H9 (cell line): ENCODE results near the gene TEX44. TPM values are rescaled to one million over a fixed set of nuclear protein-coding genes. Genes with fewer than 3 reads are reported as not detected.

Experiments used
- DNase-seq: peaks from one replicate; pipeline ENCODE4 v3.0.0-alpha.2; 2017
- H2AFZ ChIP-seq: one replicate; pipeline ENCODE4 v1.6.1; 2013; ENCODE audit warnings: mild to moderate bottlenecking, low read length, control low read depth, moderate library complexity
- H2AK5ac ChIP-seq: 2 replicates; pipeline ENCODE4 v1.6.1; 2013; ENCODE audit warnings: low read length, control low read depth, mixed read lengths; ENCODE audit not compliant: insufficient read length
- H2BK120ac ChIP-seq: one replicate; pipeline ENCODE4 v1.6.1; 2013; ENCODE audit warnings: low read depth, mild to moderate bottlenecking, low read length, control low read depth, inconsistent platforms; ENCODE audit not compliant: poor library complexity, severe bottlenecking
- H2BK12ac ChIP-seq: 2 replicates; pipeline ENCODE4 v1.6.1; 2013; ENCODE audit warnings: low read length, control low read depth, mixed read lengths, low read depth; ENCODE audit not compliant: insufficient read length
- H2BK15ac ChIP-seq: 2 replicates; pipeline ENCODE4 v1.6.1; 2013; ENCODE audit warnings: low read depth, low read length, control low read depth
- H2BK20ac ChIP-seq: one replicate; pipeline ENCODE4 v1.6.1; 2013; ENCODE audit warnings: low read depth, mild to moderate bottlenecking, low read length, control low read depth, inconsistent platforms; ENCODE audit not compliant: poor library complexity, severe bottlenecking
- H2BK5ac ChIP-seq: 2 replicates; pipeline ENCODE4 v1.6.1; 2013; ENCODE audit warnings: low read length, control low read depth, mixed read lengths; ENCODE audit not compliant: insufficient read length
- H3K14ac ChIP-seq: 2 replicates; pipeline ENCODE4 v1.6.1; 2013; ENCODE audit warnings: low read length, control low read depth; ENCODE audit not compliant: insufficient read depth
- H3K18ac ChIP-seq: 2 replicates; pipeline ENCODE4 v1.6.1; 2013; ENCODE audit warnings: low read depth, mild to moderate bottlenecking, mixed read lengths, low read length, control low read depth; ENCODE audit not compliant: insufficient read length
- H3K23ac ChIP-seq: 2 replicates; pipeline ENCODE4 v1.6.1; 2013; ENCODE audit warnings: low read length, control low read depth, mixed read lengths, low read depth; ENCODE audit not compliant: insufficient read length
- H3K23me2 ChIP-seq: 2 replicates; pipeline ENCODE4 v1.6.1; 2013; ENCODE audit warnings: low read depth, mild to moderate bottlenecking, mixed read lengths, low read length, control low read depth; ENCODE audit not compliant: insufficient read length, poor library complexity, severe bottlenecking
- H3K27ac ChIP-seq: 2 replicates; pipeline ENCODE4 v1.5.1; 2013; ENCODE audit warnings: low read length, control low read depth, mixed read lengths, low read depth; ENCODE audit not compliant: insufficient read length
- H3K27me3 ChIP-seq: 2 replicates; pipeline ENCODE4 v1.6.1; 2013; ENCODE audit warnings: low read length, control low read depth, inconsistent platforms; ENCODE audit not compliant: insufficient read depth
- H3K4ac ChIP-seq: 2 replicates; pipeline ENCODE4 v1.6.1; 2013; ENCODE audit warnings: low read depth, mild to moderate bottlenecking, control low read depth, inconsistent platforms, low read length, moderate library complexity
- H3K4me1 ChIP-seq: 2 replicates; pipeline ENCODE4 v1.6.1; 2013; ENCODE audit warnings: low read length, control low read depth, inconsistent platforms; ENCODE audit not compliant: insufficient read depth
- H3K4me2 ChIP-seq: 2 replicates; pipeline ENCODE4 v1.6.1; 2013; ENCODE audit warnings: low read length, control low read depth, mixed read lengths; ENCODE audit not compliant: insufficient read length, insufficient read depth
- H3K56ac ChIP-seq: 2 replicates; pipeline ENCODE4 v1.6.1; 2013; ENCODE audit warnings: low read depth, mild to moderate bottlenecking, mixed read lengths, low read length, control low read depth; ENCODE audit not compliant: insufficient read length
- H3K79me1 ChIP-seq: 2 replicates; pipeline ENCODE4 v1.6.1; 2013; ENCODE audit warnings: low read depth, mild to moderate bottlenecking, moderate library complexity, low read length, control low read depth, inconsistent platforms; ENCODE audit not compliant: insufficient read depth, poor library complexity, severe bottlenecking
- H3K79me2 ChIP-seq: 2 replicates; pipeline ENCODE4 v1.6.1; 2013; ENCODE audit warnings: low read length, control low read depth, inconsistent platforms; ENCODE audit not compliant: insufficient read depth
- H3K9ac ChIP-seq: 2 replicates; pipeline ENCODE4 v1.6.1; 2013; ENCODE audit warnings: low read length, control low read depth, mixed read lengths; ENCODE audit not compliant: insufficient read length; ENCODE audit errors: extremely low read depth
- H3K9me3 ChIP-seq: one replicate; pipeline ENCODE4 v1.6.1; 2013; ENCODE audit warnings: low read depth, low read length, inconsistent platforms; ENCODE audit not compliant: control insufficient read depth
- H3T11ph ChIP-seq: one replicate; pipeline ENCODE4 v1.6.1; 2013; ENCODE audit warnings: mild to moderate bottlenecking, low read length, control low read depth, inconsistent platforms
- H4K20me1 ChIP-seq: one replicate; pipeline ENCODE4 v1.6.1; 2013; ENCODE audit not compliant: control insufficient read depth, insufficient read length, insufficient read depth
- H4K5ac ChIP-seq: 2 replicates; pipeline ENCODE4 v1.6.1; 2013; ENCODE audit warnings: low read depth, mild to moderate bottlenecking, mixed read lengths, low read length, control low read depth; ENCODE audit not compliant: insufficient read length
- H4K8ac ChIP-seq: replicated peaks from 2 replicates; pipeline ENCODE4 v1.6.1; 2013; ENCODE audit warnings: low read length, control low read depth, mixed read lengths, low read depth; ENCODE audit not compliant: insufficient read length
- H4K91ac ChIP-seq: 2 replicates; pipeline ENCODE4 v1.6.1; 2013; ENCODE audit warnings: low read depth, mild to moderate bottlenecking, moderate library complexity, mixed read lengths, low read length, control low read depth; ENCODE audit not compliant: insufficient read length
- H3K27ac Mint-ChIP-seq, 3 experiments: 2 replicates in 2 of 3; 3 replicates in 1 of 3; pipeline ENCODE4 v1.8.0; 2020 to 2021; ENCODE audit warnings: mixed read lengths in 3 of 3, mild to moderate bottlenecking in 1 of 3, moderate library complexity in 1 of 3
- H3K27me3 Mint-ChIP-seq: 2 replicates; pipeline ENCODE4 v1.8.0; 2021; ENCODE audit warnings: low read depth, mild to moderate bottlenecking, moderate library complexity, mixed read lengths
- H3K36me3 Mint-ChIP-seq, 3 experiments: 2 replicates in 2 of 3; 3 replicates in 1 of 3; pipeline ENCODE4 v1.8.0; 2020 to 2021; ENCODE audit warnings: low read depth in 3 of 3, mixed read lengths in 3 of 3; ENCODE audit not compliant: insufficient read depth in 1 of 3
- H3K4me1 Mint-ChIP-seq, 2 experiments: 2 replicates each; pipeline ENCODE4 v1.8.0; 2020; ENCODE audit warnings: mixed read lengths in 2 of 2
- H3K4me3 Mint-ChIP-seq, 2 experiments: 2 replicates in 1 of 2; 3 replicates in 1 of 2; pipeline ENCODE4 v1.8.0; 2020 to 2021; ENCODE audit warnings: mild to moderate bottlenecking in 2 of 2, mixed read lengths in 2 of 2, moderate library complexity in 1 of 2
- H3K9me3 Mint-ChIP-seq, 2 experiments: 2 replicates in 1 of 2; 3 replicates in 1 of 2; pipeline ENCODE4 v1.8.0; 2020; ENCODE audit warnings: mild to moderate bottlenecking in 2 of 2, mixed read lengths in 2 of 2, moderate library complexity in 1 of 2
- WGBS: extraction: QIAGEN DNeasy Blood & Tissue Kit; methylation state at CpG from one replicate; pipeline ENCODE4 v1.1.7; 2013; ENCODE audit warnings: missing lambda C conversion rate, low lambda C conversion rate, mixed read lengths; ENCODE audit not compliant: insufficient read length; ENCODE audit errors: extremely low coverage; 5-methylcytosine and 5-hydroxymethylcytosine counted together
- total RNA-seq: library from RNA; stranded (reverse); gene quantifications from 2 replicates; pipeline ENCODE4 v1.2.1, GENCODE V29; 2021
- TF ChIP-seq, protein P1 (sequence below): fragments of 200-600 bp; sonication (generic); conservative IDR thresholded peaks from 3 replicates; pipeline ENCODE4 v1.8.0; 2021; ENCODE audit warnings: antibody characterized with exemption, mild to moderate bottlenecking

Gene TEX44
- total RNA-seq, 1 experiment from 2014 or later = not detected

GRCh38 chr2:231642631-231643494 is 50.2 kb downstream of the TEX44 start:
- Mint-ChIP-seq H3K9me3 (no peaks in the 10 kb centered on the region; a peak in 1 of 5 replicates), H3K36me3 (no peaks in the 10 kb centered on the region; a peak in 1 of 7 replicates), H3K4me1 (peaks cover 25 to 37% of the 10 kb centered on the region in 2 experiments), H3K27ac (peak overlapping the region in 2 of 3 experiments; percentile 34 to 70; a peak in 4 of 7 replicates), H3K27me3 (no peaks in the 10 kb centered on the region; the same call in 1 of the 2 replicates), H3K4me3 (no peak overlapping the region; a peak in 1 of 5 replicates)
- Histone ChIP-seq H3K14ac (no peak overlapping the region; the same call in 1 of the 2 replicates), H3K79me1 (no peaks in the 10 kb centered on the region), H3K27ac (no peak overlapping the region), H2AK5ac (no peak overlapping the region), H3K9me3 (no peaks in the 10 kb centered on the region), H3K23ac (no peak overlapping the region), H2BK120ac (no peak overlapping the region), H3K27me3 (no peaks in the 10 kb centered on the region), H3K56ac (no peak overlapping the region), H3K9ac (no peak overlapping the region), H3K79me2 (no peaks in the 10 kb centered on the region), H2BK5ac (no peak overlapping the region), H4K8ac (no peak overlapping the region), H3K4me1 (peaks cover 2% of the 10 kb centered on the region; the same call in 1 of the 2 replicates), H2BK20ac (no peak overlapping the region), H3K4ac (no peak overlapping the region), H2BK15ac (no peak overlapping the region), H4K91ac (no peak overlapping the region), H4K20me1 (no peaks in the 10 kb centered on the region), H3K23me2 (no peaks in the 10 kb centered on the region), H3K18ac (no peak overlapping the region), H3T11ph (no peak overlapping the region), H4K5ac (no peak overlapping the region), H2BK12ac (no peak overlapping the region), H2AFZ (no peak overlapping the region), H3K4me2 (no peak overlapping the region)
- WGBS = no CpG with 5 or more reads among the region's 30 CpGs
- peak; percentile 39 for DNase-seq
- TF ChIP-seq, protein P1, sequence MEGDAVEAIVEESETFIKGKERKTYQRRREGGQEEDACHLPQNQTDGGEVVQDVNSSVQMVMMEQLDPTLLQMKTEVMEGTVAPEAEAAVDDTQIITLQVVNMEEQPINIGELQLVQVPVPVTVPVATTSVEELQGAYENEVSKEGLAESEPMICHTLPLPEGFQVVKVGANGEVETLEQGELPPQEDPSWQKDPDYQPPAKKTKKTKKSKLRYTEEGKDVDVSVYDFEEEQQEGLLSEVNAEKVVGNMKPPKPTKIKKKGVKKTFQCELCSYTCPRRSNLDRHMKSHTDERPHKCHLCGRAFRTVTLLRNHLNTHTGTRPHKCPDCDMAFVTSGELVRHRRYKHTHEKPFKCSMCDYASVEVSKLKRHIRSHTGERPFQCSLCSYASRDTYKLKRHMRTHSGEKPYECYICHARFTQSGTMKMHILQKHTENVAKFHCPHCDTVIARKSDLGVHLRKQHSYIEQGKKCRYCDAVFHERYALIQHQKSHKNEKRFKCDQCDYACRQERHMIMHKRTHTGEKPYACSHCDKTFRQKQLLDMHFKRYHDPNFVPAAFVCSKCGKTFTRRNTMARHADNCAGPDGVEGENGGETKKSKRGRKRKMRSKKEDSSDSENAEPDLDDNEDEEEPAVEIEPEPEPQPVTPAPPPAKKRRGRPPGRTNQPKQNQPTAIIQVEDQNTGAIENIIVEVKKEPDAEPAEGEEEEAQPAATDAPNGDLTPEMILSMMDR = no peak
